Activated B cell treated with CpG ODN at 0.5 μM for 24 hours (primary cell): Measurements from ENCODE around the gene MYLK. TPM values are rescaled to one million over a fixed set of nuclear protein-coding genes. Genes with fewer than 3 reads are reported as not detected.

Source experiments
- ATAC-seq: fragments of 200-7000 bp; cut with Tn5 transposase; one replicate; pipeline ENCODE4 v1.10.0; 2021; ENCODE audit warnings: low read depth, mild to moderate bottlenecking, moderate library complexity
- CTCF ChIA-PET: fragments of 350-600 bp; sonication (Branson Sonifier 250); formaldehyde crosslinking; loops from one replicate; lab custom pipeline; 2021; ENCODE audit warnings: antibody characterized with exemption; lab: Charles Lee
- POLR2A ChIA-PET: fragments of 350-600 bp; sonication (Branson Sonifier 250); formaldehyde crosslinking; loops from one replicate; lab custom pipeline; 2021; ENCODE audit warnings: antibody characterized with exemption; lab: Charles Lee
- DNase-seq: peaks from one replicate; pipeline ENCODE4 v3.0.0; 2022
- H3K27ac Mint-ChIP-seq: one replicate; pipeline ENCODE4 v1.8.0; 2020; ENCODE audit warnings: mixed read lengths
- H3K27me3 Mint-ChIP-seq: one replicate; pipeline ENCODE4 v1.8.0; 2021; ENCODE audit warnings: mixed read lengths
- H3K36me3 Mint-ChIP-seq: one replicate; pipeline ENCODE4 v1.8.0; 2021; ENCODE audit warnings: low read depth, mixed read lengths
- H3K4me1 Mint-ChIP-seq: one replicate; pipeline ENCODE4 v1.8.0; 2021; ENCODE audit warnings: mixed read lengths
- H3K4me3 Mint-ChIP-seq: one replicate; pipeline ENCODE4 v1.8.0; 2020; ENCODE audit warnings: mild to moderate bottlenecking, mixed read lengths
- H3K9me3 Mint-ChIP-seq: one replicate; pipeline ENCODE4 v1.8.0; 2020; ENCODE audit warnings: mixed read lengths
- intact Hi-C: fragments of 100-400 bp; cut with micrococcal nuclease; formaldehyde crosslinking; loops from one replicate; pipeline ENCODE4 v1.15.1; 2024
- total RNA-seq: library from RNA; stranded (reverse); gene quantifications from 2 replicates; pipeline ENCODE4 v1.2.3, GENCODE V29; 2022
- TF ChIP-seq, protein P1 (sequence below): fragments of 200-600 bp; IDR thresholded peaks from one replicate; pipeline ENCODE4 v1.8.0; 2022; ENCODE audit warnings: antibody characterized with exemption, mild to moderate bottlenecking

The MYLK gene
- total RNA-seq, 1 donor from 2014 or later, result not detected

- TF ChIP-seq, protein P1, sequence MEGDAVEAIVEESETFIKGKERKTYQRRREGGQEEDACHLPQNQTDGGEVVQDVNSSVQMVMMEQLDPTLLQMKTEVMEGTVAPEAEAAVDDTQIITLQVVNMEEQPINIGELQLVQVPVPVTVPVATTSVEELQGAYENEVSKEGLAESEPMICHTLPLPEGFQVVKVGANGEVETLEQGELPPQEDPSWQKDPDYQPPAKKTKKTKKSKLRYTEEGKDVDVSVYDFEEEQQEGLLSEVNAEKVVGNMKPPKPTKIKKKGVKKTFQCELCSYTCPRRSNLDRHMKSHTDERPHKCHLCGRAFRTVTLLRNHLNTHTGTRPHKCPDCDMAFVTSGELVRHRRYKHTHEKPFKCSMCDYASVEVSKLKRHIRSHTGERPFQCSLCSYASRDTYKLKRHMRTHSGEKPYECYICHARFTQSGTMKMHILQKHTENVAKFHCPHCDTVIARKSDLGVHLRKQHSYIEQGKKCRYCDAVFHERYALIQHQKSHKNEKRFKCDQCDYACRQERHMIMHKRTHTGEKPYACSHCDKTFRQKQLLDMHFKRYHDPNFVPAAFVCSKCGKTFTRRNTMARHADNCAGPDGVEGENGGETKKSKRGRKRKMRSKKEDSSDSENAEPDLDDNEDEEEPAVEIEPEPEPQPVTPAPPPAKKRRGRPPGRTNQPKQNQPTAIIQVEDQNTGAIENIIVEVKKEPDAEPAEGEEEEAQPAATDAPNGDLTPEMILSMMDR, result no peak
- intact Hi-C loops, result no loop called here
- no peak for ATAC-seq
- H3K4me1 Mint-ChIP-seq, result peaks cover 21% of the 10 kb centered on the region
- no peaks in the 10 kb centered on the region for H3K27me3 Mint-ChIP-seq
- no peak overlapping the region for H3K27ac Mint-ChIP-seq
- no peak for DNase-seq
- no peak overlapping the region for H3K4me3 Mint-ChIP-seq
- CTCF ChIA-PET, result no interaction called here
- no peaks in the 10 kb centered on the region for H3K9me3 Mint-ChIP-seq
- H3K36me3 Mint-ChIP-seq, result no peaks in the 10 kb centered on the region
- POLR2A ChIA-PET, result no interaction called here
Observed at GRCh38 chr3:123758081-123758564, 126.0 kb downstream of the MYLK start.

DNA sequence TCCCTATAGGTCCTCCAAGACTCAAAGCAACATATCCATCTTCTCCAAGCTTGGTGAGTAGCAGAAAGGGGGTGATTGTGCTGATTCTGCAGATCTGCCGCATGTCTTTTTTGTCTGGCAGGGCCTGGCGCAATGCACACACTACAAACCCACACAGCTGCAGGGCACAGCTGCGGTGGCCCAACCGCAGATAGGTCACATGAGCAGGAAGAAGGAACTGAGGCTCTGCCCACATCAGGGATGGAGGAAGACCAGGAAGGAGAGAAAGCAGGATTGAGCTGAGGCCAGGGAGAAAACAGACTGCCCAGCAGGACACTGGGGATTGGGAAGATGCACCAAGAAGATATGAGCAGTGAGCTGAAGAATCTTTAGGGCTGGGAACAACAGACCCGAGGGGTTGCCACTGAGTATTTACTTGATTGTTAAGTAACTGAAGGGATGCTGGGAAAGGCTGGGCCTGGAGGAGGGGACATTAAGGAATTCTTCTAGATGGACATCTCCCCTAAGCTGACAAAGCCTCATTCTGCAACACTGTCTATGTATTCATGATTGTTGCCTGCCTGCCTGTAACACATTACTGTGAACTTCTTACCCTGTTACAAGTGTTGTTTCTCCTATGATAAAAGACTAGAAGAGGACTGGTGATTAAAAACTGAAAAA lies 126.7 kb downstream of the MYLK start:
- TF ChIP-seq, protein P1, result no peak
- ATAC-seq (no peak), DNase-seq (no peak)
- no peaks in the 10 kb centered on the region for H3K9me3 Mint-ChIP-seq
- intact Hi-C loops, result no loop called here
- ChIA-PET CTCF (no interaction called here), POLR2A (no interaction called here)
- no peaks in the 10 kb centered on the region for H3K36me3 Mint-ChIP-seq
- H3K27me3 Mint-ChIP-seq, result no peaks in the 10 kb centered on the region
- H3K4me3 Mint-ChIP-seq, result no peak overlapping the region
- peaks cover 21% of the 10 kb centered on the region for H3K4me1 Mint-ChIP-seq
- H3K27ac Mint-ChIP-seq, result no peak overlapping the region

GRCh38 chr3:123755501-123755900 lies 128.6 kb downstream of the MYLK start:
- H3K36me3 Mint-ChIP-seq, result no peaks in the 10 kb centered on the region
- no peak for DNase-seq
- intact Hi-C loops, result no loop called here
- peaks cover 21% of the 10 kb centered on the region for H3K4me1 Mint-ChIP-seq
- H3K4me3 Mint-ChIP-seq, result no peak overlapping the region
- H3K27ac Mint-ChIP-seq, result no peak overlapping the region
- H3K9me3 Mint-ChIP-seq, result no peaks in the 10 kb centered on the region
- no peak for ATAC-seq
- CTCF ChIA-PET, result no interaction called here
- TF ChIP-seq, protein P1, result no peak
- peaks cover 4% of the 10 kb centered on the region for H3K27me3 Mint-ChIP-seq
- POLR2A ChIA-PET, result no interaction called here

DNA sequence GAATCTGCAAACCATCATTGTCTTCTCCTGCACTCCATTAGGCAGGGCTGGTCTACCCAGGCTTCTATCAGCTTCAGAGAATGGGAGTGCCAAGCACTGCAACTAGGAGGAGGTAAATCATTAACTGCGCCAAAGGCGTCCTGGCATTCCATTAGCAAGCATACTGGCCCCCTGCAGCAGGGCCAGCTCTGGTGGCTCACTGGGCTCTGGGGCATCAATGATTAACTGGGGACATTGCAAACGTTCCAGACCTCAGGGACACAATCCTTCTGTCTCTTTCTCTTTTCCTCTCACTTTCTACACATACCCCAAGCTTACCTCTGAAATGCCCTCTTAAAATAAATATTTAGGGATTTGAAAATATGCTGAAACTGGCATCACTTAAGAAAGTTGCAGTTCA lies 129.0 kb downstream of the MYLK start:
- ATAC-seq, result no peak
- no peak overlapping the region for H3K4me3 Mint-ChIP-seq
- peaks cover 21% of the 10 kb centered on the region for H3K4me1 Mint-ChIP-seq
- peaks cover 4% of the 10 kb centered on the region for H3K27me3 Mint-ChIP-seq
- POLR2A ChIA-PET, result no interaction called here
- no peaks in the 10 kb centered on the region for H3K9me3 Mint-ChIP-seq
- intact Hi-C loops, result no loop called here
- TF ChIP-seq, protein P1, result no peak
- H3K27ac Mint-ChIP-seq, result no peak overlapping the region
- no peaks in the 10 kb centered on the region for H3K36me3 Mint-ChIP-seq
- CTCF ChIA-PET, result no interaction called here
- no peak for DNase-seq

DNA sequence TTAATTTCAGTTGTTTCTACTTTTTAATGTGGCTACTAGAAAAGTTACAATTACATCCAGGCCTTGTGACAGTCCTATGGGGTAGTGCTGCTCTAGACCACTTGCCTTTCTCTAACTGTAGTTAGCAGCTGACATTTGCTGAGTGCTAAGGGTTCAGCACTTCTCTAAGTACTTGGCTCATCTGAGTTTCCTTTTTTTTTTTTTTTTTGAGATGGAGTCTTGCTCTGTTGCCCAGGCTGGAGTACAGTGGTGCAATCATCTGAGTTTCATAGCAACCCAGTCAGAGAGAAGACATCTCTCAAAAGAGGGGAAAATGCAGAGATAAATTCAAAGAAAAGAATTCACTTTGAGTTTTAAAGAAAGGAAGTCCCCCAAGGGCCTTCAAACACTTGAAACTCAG lies 130.8 kb downstream of the MYLK start:
- TF ChIP-seq, protein P1, result no peak
- Mint-ChIP-seq H3K9me3 (no peaks in the 10 kb centered on the region), H3K36me3 (no peaks in the 10 kb centered on the region), H3K4me1 (peaks cover 15% of the 10 kb centered on the region), H3K27me3 (peaks cover 4% of the 10 kb centered on the region), H3K4me3 (no peak overlapping the region), H3K27ac (no peak overlapping the region)
- POLR2A ChIA-PET, result no interaction called here
- DNase-seq (no peak), ATAC-seq (no peak)
- intact Hi-C loops, result no loop called here
- CTCF ChIA-PET, result no interaction called here
